ENCODE results near the gene AP4S1.

Gene AP4S1

DNA sequence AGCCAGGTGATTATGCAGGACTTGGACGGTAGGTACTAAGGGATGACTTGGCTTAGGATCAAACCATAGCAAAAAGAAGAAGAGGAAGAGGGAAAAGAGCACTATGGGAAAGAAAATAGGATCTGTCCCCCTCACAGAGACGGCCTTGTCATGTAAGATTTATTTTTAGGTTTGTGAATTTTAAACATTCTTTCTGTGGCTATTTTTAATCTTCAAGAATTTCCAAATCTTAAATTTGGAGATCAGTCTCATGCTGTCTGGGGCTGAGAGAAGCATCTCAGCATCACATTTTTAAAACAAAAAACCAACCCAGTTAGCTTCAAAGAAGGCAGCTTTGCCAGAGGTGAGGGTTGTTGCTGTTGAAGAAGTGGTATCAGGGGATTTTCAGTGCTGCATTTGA, 53.3 kb downstream of the AP4S1 start:
- no peak for TF ChIP-seq CTCF (IDR thresholded peaks at IDR 0.05)
- H3K4me2 ChIP-seq (ENCODE audit: low read length) = no peak overlapping the region
- no peaks in the 10 kb centered on the region for H3K27me3 ChIP-seq (ENCODE audit: control insufficient read depth, insufficient read depth, low read length)
- no peak overlapping the region for H3K4me3 ChIP-seq (ENCODE audit: low read depth, low read length)
- no peak overlapping the region for H2AFZ ChIP-seq
- H3K79me2 ChIP-seq = no peaks in the 10 kb centered on the region
- H3K9ac ChIP-seq = no peak overlapping the region
- H3K9me3 ChIP-seq (ENCODE audit: control insufficient read depth, low read length) = no peaks in the 10 kb centered on the region
- H3K4me1 ChIP-seq = no peaks in the 10 kb centered on the region
- no peaks in the 10 kb centered on the region for H3K36me3 ChIP-seq (ENCODE audit: control insufficient read depth, insufficient read depth, low read length)
- no peak overlapping the region for H3K27ac ChIP-seq

GRCh38 chr14:31080056-31080455, 54.6 kb downstream of the AP4S1 start:
- Histone ChIP-seq H3K4me2 (ENCODE audit: low read length) (no peak overlapping the region), H3K4me1 (no peaks in the 10 kb centered on the region), H3K9ac (no peak overlapping the region), H3K27ac (no peak overlapping the region), H3K36me3 (ENCODE audit: control insufficient read depth, insufficient read depth, low read length) (no peaks in the 10 kb centered on the region), H3K79me2 (no peaks in the 10 kb centered on the region), H3K9me3 (ENCODE audit: control insufficient read depth, low read length) (no peaks in the 10 kb centered on the region), H3K4me3 (ENCODE audit: low read depth, low read length) (no peak overlapping the region), H3K27me3 (ENCODE audit: control insufficient read depth, insufficient read depth, low read length) (no peaks in the 10 kb centered on the region), H2AFZ (no peak overlapping the region)
- TF ChIP-seq CTCF (IDR thresholded peaks at IDR 0.05) = no peak

- H3K79me2 ChIP-seq = no peaks in the 10 kb centered on the region
- H3K36me3 ChIP-seq (ENCODE audit: control insufficient read depth, insufficient read depth, low read length) = no peaks in the 10 kb centered on the region
- no peaks in the 10 kb centered on the region for H3K27me3 ChIP-seq (ENCODE audit: control insufficient read depth, insufficient read depth, low read length)
- no peaks in the 10 kb centered on the region for H3K4me1 ChIP-seq
- no peak for TF ChIP-seq CTCF (IDR thresholded peaks at IDR 0.05)
- no peak overlapping the region for H3K27ac ChIP-seq
- H3K9ac ChIP-seq = no peak overlapping the region
- no peak overlapping the region for H2AFZ ChIP-seq
- H3K9me3 ChIP-seq (ENCODE audit: control insufficient read depth, low read length) = no peaks in the 10 kb centered on the region
- no peak overlapping the region for H3K4me3 ChIP-seq (ENCODE audit: low read depth, low read length)
- no peak overlapping the region for H3K4me2 ChIP-seq (ENCODE audit: low read length)
Measured at GRCh38 chr14:31080484-31080883, 55.0 kb downstream of the AP4S1 start.

DNA sequence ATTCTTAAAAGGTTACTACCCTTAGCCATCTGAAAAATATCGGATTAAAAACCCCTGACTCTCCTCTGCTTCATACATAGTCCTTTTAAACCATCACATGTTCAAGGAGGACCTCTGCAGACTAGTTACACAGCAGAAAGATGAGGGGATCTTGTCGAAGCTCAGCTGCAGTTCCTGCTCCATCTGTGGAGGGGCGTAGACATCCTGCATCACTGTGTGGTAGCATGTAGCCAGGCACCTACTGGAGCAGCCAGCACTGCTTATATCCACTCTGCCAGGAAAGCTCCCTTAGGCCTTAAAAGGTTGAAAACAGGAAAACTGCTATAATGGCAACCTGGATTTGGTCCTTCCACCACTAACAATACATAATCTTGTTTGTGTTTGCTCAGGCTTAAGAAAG, 58.3 kb downstream of the AP4S1 start:
- no peak overlapping the region for H2AFZ ChIP-seq
- H3K4me2 ChIP-seq (ENCODE audit: low read length) = no peak overlapping the region
- H3K4me1 ChIP-seq = no peaks in the 10 kb centered on the region
- H3K27ac ChIP-seq = no peak overlapping the region
- H3K9ac ChIP-seq = no peak overlapping the region
- no peaks in the 10 kb centered on the region for H3K9me3 ChIP-seq (ENCODE audit: control insufficient read depth, low read length)
- H3K27me3 ChIP-seq (ENCODE audit: control insufficient read depth, insufficient read depth, low read length) = no peaks in the 10 kb centered on the region
- no peak overlapping the region for H3K4me3 ChIP-seq (ENCODE audit: low read depth, low read length)
- no peaks in the 10 kb centered on the region for H3K79me2 ChIP-seq
- TF ChIP-seq CTCF (IDR thresholded peaks at IDR 0.05) = no peak
- no peaks in the 10 kb centered on the region for H3K36me3 ChIP-seq (ENCODE audit: control insufficient read depth, insufficient read depth, low read length)

DNA sequence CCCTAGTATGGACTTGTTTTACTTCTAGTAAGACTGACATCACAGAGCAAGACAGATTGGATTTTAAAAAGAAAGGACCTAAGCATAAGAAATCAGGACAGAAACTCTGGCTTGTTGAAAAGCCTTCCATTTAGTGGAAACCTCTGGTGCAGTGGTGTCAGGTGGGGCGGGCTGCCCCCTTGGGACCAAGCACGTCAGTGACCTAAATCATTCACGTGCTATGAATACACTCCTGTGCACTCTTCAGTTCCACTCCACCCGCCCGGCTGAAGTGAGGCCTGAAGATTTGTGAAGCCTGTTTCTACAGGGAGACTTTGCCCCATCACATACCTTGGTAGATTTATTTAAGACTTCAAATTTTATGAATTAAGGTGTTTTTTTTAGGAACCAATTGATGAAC, 58.9 kb downstream of the AP4S1 start:
- Histone ChIP-seq H3K9me3 (ENCODE audit: control insufficient read depth, low read length) (no peaks in the 10 kb centered on the region), H3K27ac (no peak overlapping the region), H3K4me2 (ENCODE audit: low read length) (no peak overlapping the region), H3K4me1 (no peaks in the 10 kb centered on the region), H3K27me3 (ENCODE audit: control insufficient read depth, insufficient read depth, low read length) (no peaks in the 10 kb centered on the region), H3K9ac (no peak overlapping the region), H2AFZ (no peak overlapping the region), H3K79me2 (no peaks in the 10 kb centered on the region), H3K36me3 (ENCODE audit: control insufficient read depth, insufficient read depth, low read length) (no peaks in the 10 kb centered on the region), H3K4me3 (ENCODE audit: low read depth, low read length) (no peak overlapping the region)
- TF ChIP-seq CTCF (IDR thresholded peaks at IDR 0.05) = no peak
